ENCODE measurements around the gene IL36G.

Gene IL36G

DNA sequence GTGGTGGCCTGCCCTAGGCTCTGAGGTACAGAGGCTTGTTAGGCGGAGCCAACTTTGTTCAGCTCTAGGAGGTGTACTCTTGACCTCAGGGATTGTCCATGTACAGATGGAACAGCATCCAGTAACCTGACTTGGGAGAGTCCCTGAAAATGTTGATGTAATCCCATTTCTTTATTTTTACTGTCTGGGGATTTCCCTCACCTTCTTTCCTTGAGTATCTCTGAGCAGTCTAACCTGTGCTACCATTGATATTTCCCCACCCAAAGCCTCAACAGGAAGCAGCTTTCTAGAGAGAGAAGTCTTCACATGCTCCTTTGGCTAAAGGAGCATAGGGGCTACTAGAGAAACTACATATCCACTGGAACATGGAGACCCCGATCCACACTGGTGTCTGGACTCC, 37.8 kb downstream of the IL36G start:
- TF ChIP-seq ZFX (IDR thresholded peaks at IDR 0.05) = no peak
- TF ChIP-seq, protein P1, sequence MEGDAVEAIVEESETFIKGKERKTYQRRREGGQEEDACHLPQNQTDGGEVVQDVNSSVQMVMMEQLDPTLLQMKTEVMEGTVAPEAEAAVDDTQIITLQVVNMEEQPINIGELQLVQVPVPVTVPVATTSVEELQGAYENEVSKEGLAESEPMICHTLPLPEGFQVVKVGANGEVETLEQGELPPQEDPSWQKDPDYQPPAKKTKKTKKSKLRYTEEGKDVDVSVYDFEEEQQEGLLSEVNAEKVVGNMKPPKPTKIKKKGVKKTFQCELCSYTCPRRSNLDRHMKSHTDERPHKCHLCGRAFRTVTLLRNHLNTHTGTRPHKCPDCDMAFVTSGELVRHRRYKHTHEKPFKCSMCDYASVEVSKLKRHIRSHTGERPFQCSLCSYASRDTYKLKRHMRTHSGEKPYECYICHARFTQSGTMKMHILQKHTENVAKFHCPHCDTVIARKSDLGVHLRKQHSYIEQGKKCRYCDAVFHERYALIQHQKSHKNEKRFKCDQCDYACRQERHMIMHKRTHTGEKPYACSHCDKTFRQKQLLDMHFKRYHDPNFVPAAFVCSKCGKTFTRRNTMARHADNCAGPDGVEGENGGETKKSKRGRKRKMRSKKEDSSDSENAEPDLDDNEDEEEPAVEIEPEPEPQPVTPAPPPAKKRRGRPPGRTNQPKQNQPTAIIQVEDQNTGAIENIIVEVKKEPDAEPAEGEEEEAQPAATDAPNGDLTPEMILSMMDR (conservative IDR thresholded peaks at IDR 0.05) = no peak
- H3K27ac ChIP-seq = no peak overlapping the region

DNA sequence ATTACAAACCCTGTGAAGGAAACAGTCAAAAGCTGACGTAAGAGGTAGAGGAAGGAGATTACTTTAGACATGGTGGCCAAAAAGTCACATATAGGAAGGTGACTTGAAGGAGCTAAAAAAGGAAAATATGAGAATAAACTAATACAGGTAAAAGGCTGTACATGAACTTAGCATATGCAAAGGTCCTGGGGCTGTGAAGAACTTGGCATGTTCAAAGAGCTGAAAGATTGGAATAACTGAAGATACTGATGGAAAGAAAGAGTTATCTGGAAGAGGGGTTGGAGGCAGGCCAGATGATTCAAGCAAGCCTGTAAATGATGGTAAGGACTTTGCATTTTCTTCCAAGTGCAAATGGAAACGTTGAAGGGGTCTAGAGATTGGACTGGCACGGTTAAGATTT, 40.7 kb downstream of the IL36G start:
- TF ChIP-seq ZFX (IDR thresholded peaks at IDR 0.05) = no peak
- TF ChIP-seq, protein P1 (conservative IDR thresholded peaks at IDR 0.05) = no peak
- no peak overlapping the region for H3K27ac ChIP-seq

DNA sequence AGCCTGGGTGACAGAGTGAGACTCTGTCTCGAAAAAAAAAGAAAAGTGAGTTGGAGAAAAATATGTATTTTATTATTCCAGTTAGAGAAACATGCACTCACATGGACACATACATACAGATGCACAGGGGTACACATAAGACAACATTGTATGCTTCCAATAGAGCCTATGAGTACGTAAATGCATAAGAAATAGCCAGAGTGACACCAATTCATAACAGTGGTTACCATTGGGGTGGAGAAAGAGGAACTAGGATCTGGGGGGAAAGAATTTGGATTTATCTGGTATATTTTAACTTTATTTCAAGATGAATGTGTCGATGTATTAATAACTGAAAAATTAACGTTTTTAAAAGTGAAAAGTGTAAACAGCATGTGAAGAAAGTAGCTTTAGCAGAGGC, 43.5 kb downstream of the IL36G start:
- TF ChIP-seq, protein P1 (conservative IDR thresholded peaks at IDR 0.05) = no peak
- H3K27ac ChIP-seq = no peak overlapping the region

DNA sequence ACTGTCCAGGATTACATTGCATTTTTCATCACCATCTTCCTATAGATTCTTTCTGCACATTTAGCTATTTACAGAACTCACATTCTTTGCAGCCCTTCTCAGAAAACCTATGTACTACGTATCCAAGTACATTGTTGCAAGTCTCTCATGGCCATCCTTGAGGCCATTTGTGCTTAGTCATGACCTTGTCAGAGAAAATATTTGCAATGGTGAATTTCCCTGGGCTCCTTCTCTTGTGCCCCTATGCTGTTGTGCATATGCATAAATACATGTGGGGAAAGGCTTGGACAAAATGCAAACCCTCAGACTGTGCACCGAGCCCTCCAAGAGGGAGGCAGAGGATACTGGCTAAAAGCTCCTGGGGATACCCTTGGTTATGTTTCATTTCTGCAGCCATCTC, 47.0 kb downstream of the IL36G start:
- TF ChIP-seq, protein P1 (conservative IDR thresholded peaks at IDR 0.05) = no peak
- no peak for TF ChIP-seq ZFX (IDR thresholded peaks at IDR 0.05)
- no peak overlapping the region for H3K27ac ChIP-seq

DNA sequence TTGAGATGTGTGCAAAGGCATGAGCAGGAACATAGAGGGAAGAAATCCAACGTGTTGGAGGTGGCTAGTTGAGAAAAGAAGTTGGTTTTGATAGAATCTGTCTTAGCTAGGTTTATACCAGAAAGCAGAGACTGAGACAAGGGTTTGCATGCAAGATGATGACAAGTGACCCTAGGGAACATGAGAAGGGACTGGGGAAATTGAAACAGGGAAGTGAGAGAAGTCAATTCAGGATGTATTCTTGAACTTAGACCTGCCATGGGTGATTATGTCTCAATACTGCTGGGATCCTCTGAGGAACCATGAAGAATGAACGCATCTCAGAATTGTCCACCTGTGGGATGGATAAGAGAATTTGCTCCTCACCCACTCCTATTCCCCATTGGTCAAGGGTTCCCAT, 47.9 kb downstream of the IL36G start:
- no peak overlapping the region for H3K27ac ChIP-seq
- TF ChIP-seq ZFX (IDR thresholded peaks at IDR 0.05) = no peak
- TF ChIP-seq, protein P1 (conservative IDR thresholded peaks at IDR 0.05) = no peak

DNA sequence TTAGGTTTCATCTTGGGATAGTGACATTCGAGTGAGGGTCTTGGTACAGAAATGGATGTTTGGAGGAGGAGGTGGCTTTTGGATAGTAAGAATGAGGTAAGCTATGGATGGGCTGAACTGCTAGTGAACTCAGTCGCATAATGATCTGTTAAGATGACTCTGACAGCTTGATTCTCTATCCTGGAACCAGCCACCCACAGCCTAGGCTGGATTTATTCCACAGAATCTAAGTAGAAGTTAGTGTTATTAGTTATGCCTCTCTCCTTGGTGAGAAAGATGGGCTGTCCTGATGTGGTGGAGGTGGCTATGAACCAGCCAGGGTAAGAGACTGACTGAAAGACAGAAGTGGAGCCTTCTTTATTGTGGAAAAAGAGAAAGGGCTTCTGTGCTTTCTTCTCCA, 49.9 kb downstream of the IL36G start:
- no peak for TF ChIP-seq ZFX (IDR thresholded peaks at IDR 0.05)
- TF ChIP-seq, protein P1 (conservative IDR thresholded peaks at IDR 0.05) = no peak
- H3K27ac ChIP-seq = no peak overlapping the region

DNA sequence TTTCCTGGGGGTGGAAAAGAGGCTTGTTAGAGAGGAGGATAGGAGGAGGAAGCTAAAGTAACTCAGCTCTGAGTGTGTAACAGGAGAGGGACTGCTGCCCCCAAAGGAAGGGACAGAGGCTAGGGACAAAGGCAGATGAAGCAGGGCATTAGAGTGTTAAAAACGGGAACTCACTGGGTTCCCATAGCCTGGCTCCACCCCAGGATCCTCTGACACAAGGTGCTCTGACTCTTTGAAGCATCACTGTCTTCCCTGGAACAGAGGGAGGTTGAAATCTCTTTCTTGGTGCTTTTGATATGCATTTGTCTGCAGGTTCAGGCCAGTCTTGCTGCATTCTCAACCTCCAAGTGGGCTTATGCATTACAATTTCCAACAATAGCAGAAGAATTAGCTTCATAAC, 50.3 kb downstream of the IL36G start:
- no peak overlapping the region for H3K27ac ChIP-seq
- no peak for TF ChIP-seq ZFX (IDR thresholded peaks at IDR 0.05)
- TF ChIP-seq, protein P1 (conservative IDR thresholded peaks at IDR 0.05) = no peak

Data from C4-2B (cell line).